ENCODE results near the gene SPATA9. TPM values are rescaled to one million over a fixed set of nuclear protein-coding genes. Genes with fewer than 3 reads are reported as not detected.

Gene SPATA9
- total RNA-seq: not detected

- DNase-seq: no peak
Measured at GRCh38 chr5:95682891-95683290, at the start of gene SPATA9. Gene SPATA9 (minus strand): TSS chr5:95682991. CDS start chr5:95682854, 137 bp downstream.

GRCh38 chr5:95731571-95732554 lies 49.1 kb upstream of the SPATA9 start:
- no peak for DNase-seq

GRCh38 chr5:95730730-95731570 lies 48.2 kb upstream of the SPATA9 start, which contains the start of gene RHOBTB3:
Gene RHOBTB3 (plus strand): TSS chr5:95731336. CDS start chr5:95731683, 347 bp downstream.
- no peak for DNase-seq

- DNase-seq: no peak
Measured at GRCh38 chr5:95730011-95730700, 47.4 kb upstream of the SPATA9 start.

GRCh38 chr5:95729115-95730010 lies 46.6 kb upstream of the SPATA9 start:
- no peak for DNase-seq

GRCh38 chr5:95728494-95729114 lies 45.8 kb upstream of the SPATA9 start:
- DNase-seq: no peak

- DNase-seq: no peak
Measured at GRCh38 chr5:95727764-95728191, 45.0 kb upstream of the SPATA9 start.

- no peak for DNase-seq
Measured at GRCh38 chr5:95726811-95727763, 44.3 kb upstream of the SPATA9 start.

- no peak for DNase-seq
Measured at GRCh38 chr5:95725937-95726810, 43.4 kb upstream of the SPATA9 start.

- no peak for DNase-seq
Measured at GRCh38 chr5:95725071-95725820, 42.5 kb upstream of the SPATA9 start.

- no peak for DNase-seq
Measured at GRCh38 chr5:95723632-95724369, 41.0 kb upstream of the SPATA9 start.

- no peak for DNase-seq
Measured at GRCh38 chr5:95721582-95722295, 38.9 kb upstream of the SPATA9 start.

- no peak for DNase-seq
Measured at GRCh38 chr5:95720094-95720786, 37.4 kb upstream of the SPATA9 start.

- no peak for DNase-seq
Measured at GRCh38 chr5:95718738-95719137, 35.9 kb upstream of the SPATA9 start.

GRCh38 chr5:95718203-95718602 lies 35.4 kb upstream of the SPATA9 start:
- DNase-seq: no peak

GRCh38 chr5:95717439-95717838 lies 34.6 kb upstream of the SPATA9 start:
- DNase-seq: no peak

Measured in effector CD4-positive, alpha-beta T cell (primary cell).